GM21360 (cell line): Measurements from ENCODE around the gene FCRL6.

Experiments used
- ATAC-seq: cut with Tn5 transposase; IDR thresholded peaks from one replicate; pipeline ENCODE4 v1.9.1; 2021; ENCODE audit warnings: mild to moderate bottlenecking, moderate library complexity; ENCODE audit not compliant: unreplicated experiment

FCRL6 gene

GRCh38 chr1:159859767-159860322 lies 57.7 kb downstream of the FCRL6 start:
- no peak for ATAC-seq

- no peak for ATAC-seq
Observed at GRCh38 chr1:159860456-159860855, 58.3 kb downstream of the FCRL6 start.

DNA sequence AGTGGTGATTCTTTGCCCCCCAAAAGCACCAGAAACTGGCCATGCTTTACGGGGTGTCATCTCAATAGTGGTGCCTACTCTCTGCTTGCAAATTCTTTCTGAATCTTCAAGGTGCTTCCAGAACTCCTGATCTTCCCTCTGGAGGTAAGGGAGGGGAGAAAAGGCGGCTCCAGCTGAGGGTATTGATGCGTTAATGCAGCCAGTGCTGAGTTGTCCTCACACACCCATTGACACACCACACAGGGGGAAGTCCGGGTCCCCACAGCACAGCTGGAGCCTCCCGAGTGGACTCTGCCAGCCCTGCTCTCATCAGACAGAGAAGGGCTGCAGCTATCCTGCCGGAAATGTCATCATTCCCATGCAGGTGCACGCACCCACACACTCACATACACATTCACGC lies 59.1 kb downstream of the FCRL6 start:
- no peak for ATAC-seq

DNA sequence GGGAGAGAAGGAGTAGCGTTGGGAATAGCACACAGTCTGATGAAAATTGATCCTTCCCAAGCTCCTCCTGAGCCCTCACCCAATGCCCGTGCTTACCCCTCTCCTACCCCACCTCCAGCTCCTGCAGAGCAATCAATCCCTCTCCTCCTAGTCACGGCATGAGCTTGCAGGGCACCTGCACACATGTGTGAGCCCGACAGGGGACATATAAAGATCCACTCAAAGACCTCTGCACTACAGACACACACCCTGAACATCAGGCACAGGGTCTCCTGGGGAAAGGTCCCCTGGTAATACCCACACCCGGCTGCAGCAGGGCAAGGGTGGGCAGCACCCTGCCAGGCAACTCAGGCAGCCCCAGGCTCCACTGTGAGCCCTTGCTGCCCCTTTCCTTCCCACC lies 59.9 kb downstream of the FCRL6 start:
- no peak for ATAC-seq

- no peak for ATAC-seq
Observed at GRCh38 chr1:159862557-159862956, 60.4 kb downstream of the FCRL6 start, which contains the start of gene VSIG8. Gene VSIG8 (minus strand): TSS chr1:159862657. CDS start chr1:159862521, 136 bp downstream.

DNA sequence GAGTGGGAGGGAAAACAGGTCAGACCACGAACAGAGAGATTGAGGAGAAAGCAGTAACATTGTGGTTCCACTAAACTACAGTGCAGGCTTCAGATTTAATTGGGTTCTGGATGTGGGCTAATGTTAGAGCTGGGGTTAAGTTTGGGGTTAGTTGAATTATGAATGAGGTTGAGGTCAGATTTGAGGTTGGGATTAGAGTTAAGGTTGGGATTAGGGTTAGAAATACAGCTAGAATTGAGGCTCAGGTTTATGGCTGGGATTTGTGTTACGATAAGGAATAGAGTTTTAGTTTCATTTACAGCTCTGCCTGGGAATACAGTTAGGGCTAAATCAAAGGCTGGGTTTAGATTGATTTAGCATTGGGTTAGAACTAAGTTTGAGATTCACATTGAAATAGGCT lies 62.1 kb downstream of the FCRL6 start:
- ATAC-seq, result no peak
